H54 (cell line): ENCODE results near the gene PLSCR3.
"Not testable (repeated sequence)": the region's sequence is repeated elsewhere in the genome, so short reads cannot be mapped to it uniquely, and the experiment has no call there.

Experiments
- DNase-seq: peaks from one replicate; pipeline ENCODE4 v3.0.0; 2011; ENCODE audit warnings: low spot score, mixed read lengths; ENCODE audit not compliant: insufficient read length
- FAIRE-seq: peaks from 3 replicates; lab custom pipeline; 2011; peaks lifted over from hg19 to GRCh38; lab: Jason Lieb, UNC
- POLR2A ChIP-seq: IDR thresholded peaks from 2 replicates; pipeline ENCODE4 v1.6.1; 2011; ENCODE audit warnings: low read depth, mild to moderate bottlenecking, low read length

PLSCR3 gene

GRCh38 chr17:7389924-7390910 is 4.1 kb downstream of the PLSCR3 start:
- FAIRE-seq (no peak), DNase-seq (no peak)
- TF ChIP-seq POLR2A = no peak

- no peak for TF ChIP-seq POLR2A
- no peak for DNase-seq
- FAIRE-seq = no peak
These were observed 5.5 kb downstream of the PLSCR3 start for GRCh38 chr17:7388856-7389255.

- DNase-seq (no peak), FAIRE-seq (no peak)
- TF ChIP-seq POLR2A = no peak
These were observed 9.7 kb downstream of the PLSCR3 start for GRCh38 chr17:7384489-7385081.

- no peak for TF ChIP-seq POLR2A
- no peak for FAIRE-seq
- no peak for DNase-seq
These were observed 10.4 kb downstream of the PLSCR3 start for GRCh38 chr17:7383742-7384488.

- FAIRE-seq = no peak
- TF ChIP-seq POLR2A = no peak
- no peak for DNase-seq
These were observed 11.0 kb downstream of the PLSCR3 start for GRCh38 chr17:7383371-7383741.

- no peak for DNase-seq
- no peak for TF ChIP-seq POLR2A
- FAIRE-seq = no peak
These were observed 11.4 kb downstream of the PLSCR3 start for GRCh38 chr17:7382901-7383300.

GRCh38 chr17:7380855-7381683 is 13.3 kb downstream of the PLSCR3 start, which contains the start of gene TNK1:
TSS of gene TNK1 (plus strand) at chr17:7381089. CDS start at chr17:7382927, 1,838 bp downstream.
- TF ChIP-seq POLR2A = no peak
- no peak for DNase-seq
- FAIRE-seq = no peak

GRCh38 chr17:7380321-7380720 is 14.0 kb downstream of the PLSCR3 start:
- FAIRE-seq (no peak), DNase-seq (no peak)
- no peak for TF ChIP-seq POLR2A

- FAIRE-seq = no peak
- TF ChIP-seq POLR2A = no peak
These were observed 15.2 kb downstream of the PLSCR3 start for GRCh38 chr17:7379134-7379533.

GRCh38 chr17:7374353-7374752 is 20.0 kb downstream of the PLSCR3 start:
- no peak for TF ChIP-seq POLR2A
- DNase-seq = no peak
- no peak for FAIRE-seq

More at GRCh38 chr17:7379134-7379533, 15.2 kb downstream of the PLSCR3 start:
- DNase-seq = no peak

GRCh38 chr17:7370853-7371252 is 23.5 kb downstream of the PLSCR3 start:
- FAIRE-seq (no peak), DNase-seq (no peak)
- TF ChIP-seq POLR2A = no peak

- FAIRE-seq (no peak), DNase-seq (no peak)
- TF ChIP-seq POLR2A = no peak
These were observed 24.5 kb downstream of the PLSCR3 start for GRCh38 chr17:7369825-7370224.

GRCh38 chr17:7368599-7368994 is 25.7 kb downstream of the PLSCR3 start:
- DNase-seq, FAIRE-seq: not testable (repeated sequence)
